Tibial nerve (tissue), 4 donors: ENCODE results near the gene SSR3.

ENCODE experiments used
- CTCF ChIP-seq, 5 experiments: fragments of 200-600 bp in 3 of 5; fragments of 450-650 bp in 2 of 5; sonication (generic) in 3 of 5; IDR thresholded peaks; one replicate each; pipeline ENCODE4 v1.5.1; 2016 to 2019; ENCODE audit warnings: antibody characterized with exemption in 5 of 5, mild to moderate bottlenecking in 3 of 5, moderate library complexity in 2 of 5
- EP300 ChIP-seq, 2 donors: sonication (generic); formaldehyde crosslinking; IDR thresholded peaks; one replicate each; pipeline ENCODE4 v1.6.1; 2017; ENCODE audit warnings: antibody characterized with exemption in 2 of 2, mild to moderate bottlenecking in 1 of 2
- POLR2A ChIP-seq, 2 donors: fragments of 450-650 bp; IDR thresholded peaks; one replicate each; pipeline ENCODE4 v1.6.1; 2017; ENCODE audit warnings: antibody characterized with exemption in 2 of 2, mild to moderate bottlenecking in 2 of 2, moderate library complexity in 2 of 2

- no peak for TF ChIP-seq CTCF (IDR thresholded peaks at IDR 0.05)
- no peak for TF ChIP-seq EP300 (IDR thresholded peaks at IDR 0.05)
- no peak for TF ChIP-seq POLR2A (IDR thresholded peaks at IDR 0.05)
Observed at GRCh38 chr3:156575641-156576040, 20.7 kb upstream of the SSR3 start.
